ENCODE results near the gene CPAMD8.

- TF ChIP-seq, protein P1, sequence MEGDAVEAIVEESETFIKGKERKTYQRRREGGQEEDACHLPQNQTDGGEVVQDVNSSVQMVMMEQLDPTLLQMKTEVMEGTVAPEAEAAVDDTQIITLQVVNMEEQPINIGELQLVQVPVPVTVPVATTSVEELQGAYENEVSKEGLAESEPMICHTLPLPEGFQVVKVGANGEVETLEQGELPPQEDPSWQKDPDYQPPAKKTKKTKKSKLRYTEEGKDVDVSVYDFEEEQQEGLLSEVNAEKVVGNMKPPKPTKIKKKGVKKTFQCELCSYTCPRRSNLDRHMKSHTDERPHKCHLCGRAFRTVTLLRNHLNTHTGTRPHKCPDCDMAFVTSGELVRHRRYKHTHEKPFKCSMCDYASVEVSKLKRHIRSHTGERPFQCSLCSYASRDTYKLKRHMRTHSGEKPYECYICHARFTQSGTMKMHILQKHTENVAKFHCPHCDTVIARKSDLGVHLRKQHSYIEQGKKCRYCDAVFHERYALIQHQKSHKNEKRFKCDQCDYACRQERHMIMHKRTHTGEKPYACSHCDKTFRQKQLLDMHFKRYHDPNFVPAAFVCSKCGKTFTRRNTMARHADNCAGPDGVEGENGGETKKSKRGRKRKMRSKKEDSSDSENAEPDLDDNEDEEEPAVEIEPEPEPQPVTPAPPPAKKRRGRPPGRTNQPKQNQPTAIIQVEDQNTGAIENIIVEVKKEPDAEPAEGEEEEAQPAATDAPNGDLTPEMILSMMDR (IDR thresholded peaks at IDR 0.05; ENCODE audit: poor library complexity): no peak
- TF ChIP-seq EZH2 (IDR thresholded peaks at IDR 0.05; ENCODE audit: borderline replicate concordance): no peak
- TF ChIP-seq EZH2phosphoT487 (IDR thresholded peaks at IDR 0.05; ENCODE audit: low read depth, severe bottlenecking, unreplicated experiment): no peak
Observed at GRCh38 chr19:16938211-16938610, 88.4 kb downstream of the CPAMD8 start.
